Smooth muscle cell (in vitro differentiated cells): ENCODE data around the gene SERPINB6. TPM values are rescaled to one million over a fixed set of nuclear protein-coding genes. Genes with fewer than 3 reads are reported as not detected.

ENCODE experiments used
- DNase-seq: peaks from one replicate; lab custom pipeline; 2025; ENCODE audit not compliant: unreplicated experiment; lab: John Stamatoyannopoulos, UW
- H2AFZ ChIP-seq: fragments of 200-600 bp; sonication (generic); 2 replicates; pipeline ENCODE4 v1.6.0; 2016; ENCODE audit warnings: antibody characterized with exemption, low read depth, mild to moderate bottlenecking
- H3F3A ChIP-seq: fragments of 200-600 bp; sonication (generic); 2 replicates; pipeline ENCODE4 v1.6.0; 2017; ENCODE audit warnings: antibody characterized with exemption, low read depth
- H3K27ac ChIP-seq: fragments of 200-600 bp; sonication (generic); 2 replicates; pipeline ENCODE4 v1.5.1; 2016; ENCODE audit warnings: low read depth, mild to moderate bottlenecking
- H3K27me3 ChIP-seq: fragments of 200-600 bp; sonication (generic); 2 replicates; pipeline ENCODE4 v1.6.1; 2016; ENCODE audit warnings: low read depth, mild to moderate bottlenecking
- H3K36me3 ChIP-seq: fragments of 200-600 bp; sonication (generic); 2 replicates; pipeline ENCODE4 v1.5.1; 2016; ENCODE audit warnings: low read depth
- H3K4me1 ChIP-seq: fragments of 200-600 bp; sonication (generic); 2 replicates; pipeline ENCODE4 v1.5.1; 2016; ENCODE audit warnings: low read depth
- H3K4me2 ChIP-seq: fragments of 200-600 bp; sonication (generic); 2 replicates; pipeline ENCODE4 v1.6.0; 2016; ENCODE audit warnings: mild to moderate bottlenecking
- H3K4me3 ChIP-seq: fragments of 200-600 bp; sonication (generic); 2 replicates; pipeline ENCODE4 v1.5.1; 2016; ENCODE audit warnings: mild to moderate bottlenecking
- H3K79me2 ChIP-seq: fragments of 200-600 bp; sonication (generic); 2 replicates; pipeline ENCODE4 v1.6.0; 2016; ENCODE audit warnings: low read depth, mild to moderate bottlenecking
- H3K9ac ChIP-seq: fragments of 200-600 bp; sonication (generic); 2 replicates; pipeline ENCODE4 v1.6.0; 2016; ENCODE audit warnings: low read depth
- H3K9me3 ChIP-seq: fragments of 200-600 bp; sonication (generic); replicated peaks from 2 replicates; pipeline ENCODE4 v1.5.1; 2016; ENCODE audit warnings: low read depth
- H4K20me1 ChIP-seq: fragments of 200-600 bp; sonication (generic); 2 replicates; pipeline ENCODE4 v1.6.0; 2016; ENCODE audit warnings: low read depth
- WGBS: methylation state at CpG from one replicate; pipeline ENCODE4 v1.1.7; 2016; ENCODE audit warnings: low lambda C conversion rate; 5-methylcytosine and 5-hydroxymethylcytosine counted together
- polyA plus RNA-seq: library from polyadenylated mRNA; unstranded; fragments of >200 nt; fragmentation: Nextera tagmentation; extraction: Ambion mirVana; gene quantifications from 2 replicates; pipeline ENCODE4 v1.2.1, GENCODE V29; 2016
- total RNA-seq: library from RNA; depleted of rRNA; stranded (reverse); fragments of >200 nt; gene quantifications from 2 replicates; pipeline ENCODE4 v1.2.3, GENCODE V29; 2014
- TF ChIP-seq, protein P1 (sequence below): fragments of 200-600 bp; sonication (generic); IDR thresholded peaks from 2 replicates; pipeline ENCODE4 v1.5.1; 2017; ENCODE audit warnings: borderline replicate concordance, mild to moderate bottlenecking, antibody characterized with exemption; ENCODE audit not compliant: insufficient read depth, poor library complexity, severe bottlenecking

SERPINB6 gene
- total and polyA plus RNA-seq, 2 experiments from 2014 or later, result 67.8 to 118 TPM

- WGBS, result 49% methylated on average over 10 of the region's 10 CpGs
- Histone ChIP-seq H3K4me2 (peak overlapping the region; percentile 86), H2AFZ (peak overlapping the region; percentile 92), H3K4me3 (peak overlapping the region; percentile 90), H3K36me3 (no peaks in the 10 kb centered on the region), H3K79me2 (peaks cover 28% of the 10 kb centered on the region), H3F3A (peaks cover 23% of the 10 kb centered on the region), H3K4me1 (peaks cover 21% of the 10 kb centered on the region), H3K9ac (no peak overlapping the region), H3K27ac (peak overlapping the region; percentile 88), H3K27me3 (no peaks in the 10 kb centered on the region), H4K20me1 (peaks cover 11% of the 10 kb centered on the region), H3K9me3 (no peaks in the 10 kb centered on the region)
- TF ChIP-seq, protein P1, sequence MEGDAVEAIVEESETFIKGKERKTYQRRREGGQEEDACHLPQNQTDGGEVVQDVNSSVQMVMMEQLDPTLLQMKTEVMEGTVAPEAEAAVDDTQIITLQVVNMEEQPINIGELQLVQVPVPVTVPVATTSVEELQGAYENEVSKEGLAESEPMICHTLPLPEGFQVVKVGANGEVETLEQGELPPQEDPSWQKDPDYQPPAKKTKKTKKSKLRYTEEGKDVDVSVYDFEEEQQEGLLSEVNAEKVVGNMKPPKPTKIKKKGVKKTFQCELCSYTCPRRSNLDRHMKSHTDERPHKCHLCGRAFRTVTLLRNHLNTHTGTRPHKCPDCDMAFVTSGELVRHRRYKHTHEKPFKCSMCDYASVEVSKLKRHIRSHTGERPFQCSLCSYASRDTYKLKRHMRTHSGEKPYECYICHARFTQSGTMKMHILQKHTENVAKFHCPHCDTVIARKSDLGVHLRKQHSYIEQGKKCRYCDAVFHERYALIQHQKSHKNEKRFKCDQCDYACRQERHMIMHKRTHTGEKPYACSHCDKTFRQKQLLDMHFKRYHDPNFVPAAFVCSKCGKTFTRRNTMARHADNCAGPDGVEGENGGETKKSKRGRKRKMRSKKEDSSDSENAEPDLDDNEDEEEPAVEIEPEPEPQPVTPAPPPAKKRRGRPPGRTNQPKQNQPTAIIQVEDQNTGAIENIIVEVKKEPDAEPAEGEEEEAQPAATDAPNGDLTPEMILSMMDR, result no peak
- no peak for DNase-seq
Observed at GRCh38 chr6:2970034-2970685, 1.2 kb downstream of the SERPINB6 start.

DNA sequence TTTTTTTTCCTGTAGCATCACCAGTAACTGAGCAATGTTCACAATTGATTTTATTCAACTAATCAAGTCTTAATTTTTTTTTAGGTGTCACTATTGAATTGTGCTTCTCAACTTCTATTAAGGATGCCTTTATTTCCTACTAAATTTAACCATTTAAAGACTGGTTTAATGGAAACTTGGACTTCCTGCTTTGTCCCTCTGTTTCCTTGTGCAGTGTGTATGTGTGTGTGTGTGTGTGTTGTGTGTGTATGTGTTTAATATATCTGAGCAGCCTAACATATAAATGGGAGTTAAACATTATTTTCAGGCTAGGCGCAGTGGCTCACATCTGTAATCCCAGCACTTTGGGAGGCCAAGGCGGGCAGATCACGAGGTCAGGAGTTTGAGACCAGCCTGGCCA lies 1.8 kb downstream of the SERPINB6 start:
- Histone ChIP-seq H3K79me2 (peaks cover 34% of the 10 kb centered on the region), H3K9me3 (no peaks in the 10 kb centered on the region), H3K4me3 (no peak overlapping the region), H3K4me1 (peaks cover 21% of the 10 kb centered on the region), H4K20me1 (peaks cover 16% of the 10 kb centered on the region), H2AFZ (no peak overlapping the region), H3K27me3 (no peaks in the 10 kb centered on the region), H3F3A (peaks cover 23% of the 10 kb centered on the region), H3K27ac (peak overlapping the region; percentile 28), H3K9ac (no peak overlapping the region), H3K36me3 (no peaks in the 10 kb centered on the region), H3K4me2 (no peak overlapping the region)
- TF ChIP-seq, protein P1, result no peak
- no peak for DNase-seq
- WGBS, result 88% methylated on average over 3 of the region's 3 CpGs

- Histone ChIP-seq H2AFZ (no peak overlapping the region), H3K4me1 (peaks cover 21% of the 10 kb centered on the region), H3K4me3 (no peak overlapping the region), H3K36me3 (no peaks in the 10 kb centered on the region), H3K4me2 (peak overlapping the region; percentile 31), H3K27ac (peak overlapping the region; percentile 28), H3K9me3 (no peaks in the 10 kb centered on the region), H3F3A (peaks cover 23% of the 10 kb centered on the region), H4K20me1 (peaks cover 22% of the 10 kb centered on the region), H3K9ac (no peak overlapping the region), H3K27me3 (no peaks in the 10 kb centered on the region), H3K79me2 (peaks cover 43% of the 10 kb centered on the region)
- TF ChIP-seq, protein P1, result no peak
- 82% methylated on average over 8 of the region's 8 CpGs for WGBS
- no peak for DNase-seq
Observed at GRCh38 chr6:2968600-2969135, 2.7 kb downstream of the SERPINB6 start.

DNA sequence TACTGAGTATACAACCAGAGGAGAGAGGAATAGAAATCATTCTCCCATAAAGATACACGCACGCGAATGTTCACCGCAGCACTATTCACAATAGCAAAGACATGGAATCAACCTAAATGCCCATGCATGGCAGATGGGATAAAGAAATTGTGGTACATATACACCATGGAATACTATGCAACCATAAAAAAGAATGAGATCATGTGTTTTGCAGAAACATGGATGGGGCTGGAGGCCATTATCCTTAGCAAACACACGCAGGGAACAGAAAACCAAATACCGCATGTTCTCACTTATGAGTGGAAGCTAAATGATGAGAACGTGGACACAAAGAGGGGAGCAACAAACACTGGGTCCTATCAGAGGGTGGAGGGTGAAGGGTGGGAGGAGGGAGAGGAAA lies 3.4 kb downstream of the SERPINB6 start:
- 96% methylated on average over 7 of the region's 7 CpGs for WGBS
- TF ChIP-seq, protein P1, result no peak
- Histone ChIP-seq H3K4me1 (peaks cover 21% of the 10 kb centered on the region), H3K9me3 (no peaks in the 10 kb centered on the region), H3K9ac (no peak overlapping the region), H3K27me3 (no peaks in the 10 kb centered on the region), H3K79me2 (peaks cover 48% of the 10 kb centered on the region), H3F3A (peaks cover 20% of the 10 kb centered on the region), H4K20me1 (peaks cover 22% of the 10 kb centered on the region), H3K27ac (no peak overlapping the region), H3K4me3 (no peak overlapping the region), H3K4me2 (no peak overlapping the region), H3K36me3 (no peaks in the 10 kb centered on the region), H2AFZ (no peak overlapping the region)
- no peak for DNase-seq
